CD14-positive monocyte (primary cell): ENCODE results near the gene MED8. TPM values are rescaled to one million over a fixed set of nuclear protein-coding genes. Genes with fewer than 3 reads are reported as not detected.
A peak's percentile ranks its signal among the peaks of the same experiment; 100 is the strongest.

ENCODE experiments used
- DNase-seq, 3 donors: peaks; one replicate each; pipeline ENCODE4 v3.0.0-alpha.2; 2011 to 2022
- H2AFZ ChIP-seq: 2 replicates; pipeline ENCODE4 v1.6.0; 2012; ENCODE audit warnings: mild to moderate bottlenecking, low read depth, low read length, inconsistent platforms; ENCODE audit not compliant: insufficient read depth, poor library complexity, severe bottlenecking
- H3K27ac ChIP-seq, 2 donors: 1 replicate in 1 of 2; 2 replicates in 1 of 2; pipeline ENCODE4 v1.5.1; 2012 to 2013; ENCODE audit warnings: low read length in 2 of 2, control low read depth in 1 of 2, inconsistent platforms in 1 of 2, low read depth in 1 of 2, mild to moderate bottlenecking in 1 of 2
- H3K27me3 ChIP-seq, 2 donors: one replicate each; pipeline versions ENCODE4 v1.6.0 to v1.6.1; 2011 to 2013; ENCODE audit warnings: low read length in 2 of 2; ENCODE audit not compliant: control insufficient read depth in 2 of 2, insufficient read depth in 2 of 2
- H3K36me3 ChIP-seq, 2 donors: replicated peaks in 1 of 2; 1 replicate in 1 of 2; 2 replicates in 1 of 2; pipeline versions ENCODE4 v1.5.1 to v1.6.1; 2012 to 2013; ENCODE audit warnings: low read length in 2 of 2, control low read depth in 1 of 2, inconsistent platforms in 1 of 2, mild to moderate bottlenecking in 1 of 2; ENCODE audit not compliant: insufficient read depth in 2 of 2, control insufficient read depth in 1 of 2
- H3K4me1 ChIP-seq, 2 donors: 1 replicate in 1 of 2; 2 replicates in 1 of 2; pipeline versions ENCODE4 v1.5.1 to v1.6.1; 2012 to 2013; ENCODE audit warnings: low read length in 2 of 2, control low read depth in 1 of 2, inconsistent platforms in 1 of 2, mild to moderate bottlenecking in 1 of 2, moderate library complexity in 1 of 2; ENCODE audit not compliant: insufficient read depth in 2 of 2, control insufficient read depth in 1 of 2
- H3K4me2 ChIP-seq: replicated peaks from 2 replicates; pipeline ENCODE3; 2012; ENCODE audit warnings: low read length, moderate library complexity, mild to moderate bottlenecking; ENCODE audit not compliant: poor library complexity, severe bottlenecking; ENCODE audit errors: extremely low read depth
- H3K4me3 ChIP-seq, 3 experiments: fragments of 200-600 bp in 1 of 3; sonication (generic) in 1 of 3; replicated peaks in 1 of 3; 1 replicate in 2 of 3; 2 replicates in 1 of 3; pipeline ENCODE4 v1.5.1; 2011 to 2013; ENCODE audit warnings: low read length in 3 of 3, mild to moderate bottlenecking in 3 of 3, control low read depth in 2 of 3, low read depth in 2 of 3, inconsistent platforms in 1 of 3, moderate library complexity in 1 of 3
- H3K79me2 ChIP-seq: 2 replicates; pipeline ENCODE4 v1.6.0; 2012; ENCODE audit warnings: mild to moderate bottlenecking, control low read depth, inconsistent platforms, low read length, moderate library complexity; ENCODE audit not compliant: insufficient read depth
- H3K9ac ChIP-seq: 2 replicates; pipeline ENCODE4 v1.6.0; 2017; ENCODE audit warnings: low read length, mild to moderate bottlenecking; ENCODE audit not compliant: insufficient read depth, poor library complexity, severe bottlenecking
- H3K9me3 ChIP-seq, 2 donors: replicated peaks in 1 of 2; 1 replicate in 1 of 2; 2 replicates in 1 of 2; pipeline versions ENCODE4 v1.5.1 to v1.6.1; 2012 to 2013; ENCODE audit warnings: low read length in 2 of 2, control low read depth in 1 of 2; ENCODE audit not compliant: control insufficient read depth in 1 of 2, insufficient read depth in 1 of 2
- H4K20me1 ChIP-seq: 2 replicates; pipeline ENCODE4 v1.6.0; 2012; ENCODE audit warnings: mild to moderate bottlenecking, low read length, control low read depth, moderate library complexity; ENCODE audit not compliant: insufficient read depth
- H3K27ac Mint-ChIP-seq, 7 donors: one replicate each; pipeline ENCODE4 v1.8.0; 2020; ENCODE audit warnings: mild to moderate bottlenecking in 7 of 7, mixed read lengths in 7 of 7, moderate library complexity in 6 of 7, inconsistent platforms in 2 of 7
- H3K27me3 Mint-ChIP-seq, 3 donors: one replicate each; pipeline ENCODE4 v1.8.0; 2021 to 2022; ENCODE audit warnings: low read depth in 3 of 3, mild to moderate bottlenecking in 3 of 3, mixed read lengths in 3 of 3, moderate library complexity in 3 of 3, inconsistent platforms in 1 of 3
- H3K36me3 Mint-ChIP-seq, 2 donors: one replicate each; pipeline ENCODE4 v1.8.0; 2020; ENCODE audit warnings: mixed read lengths in 2 of 2, inconsistent platforms in 1 of 2, mild to moderate bottlenecking in 1 of 2
- H3K4me1 Mint-ChIP-seq: one replicate; pipeline ENCODE4 v1.8.0; 2020; ENCODE audit warnings: mild to moderate bottlenecking, mixed read lengths
- H3K4me3 Mint-ChIP-seq, 2 donors: one replicate each; pipeline ENCODE4 v1.8.0; 2020; ENCODE audit warnings: mild to moderate bottlenecking in 2 of 2, mixed read lengths in 2 of 2, moderate library complexity in 1 of 2
- H3K9me3 Mint-ChIP-seq, 7 donors: one replicate each; pipeline ENCODE4 v1.8.0; 2020 to 2022; ENCODE audit warnings: mixed read lengths in 7 of 7, mild to moderate bottlenecking in 6 of 7, moderate library complexity in 6 of 7, inconsistent platforms in 2 of 7
- CTCF ChIP-seq: fragments of 200-600 bp; IDR thresholded peaks from one replicate; pipeline ENCODE4 v1.8.0; 2022; ENCODE audit warnings: antibody characterized with exemption, mild to moderate bottlenecking
- WGBS: methylation state at CpG from one replicate; pipeline ENCODE4 v1.1.5; 2013; ENCODE audit warnings: missing lambda C conversion rate; ENCODE audit not compliant: insufficient coverage; 5-methylcytosine and 5-hydroxymethylcytosine counted together
- intact Hi-C, 2 donors: fragments of 100-400 bp; cut with micrococcal nuclease; formaldehyde crosslinking; loops; one replicate each; pipeline versions ENCODE4 v1.15.0 to v1.15.1; 2023
- polyA plus RNA-seq, 3 donors: library from polyadenylated mRNA; depleted of rRNA in 1 of 3; unstranded in 2 of 3; stranded (reverse) in 1 of 3; fragments of 300-500 nt in 2 of 3; fragments of >200 nt in 1 of 3; fragmentation: Illumina TruSeq in 2 of 3; gene quantifications; 1 replicate in 2 of 3; 2 replicates in 1 of 3; pipeline ENCODE4 v1.2.3, GENCODE V29; 2012 to 2021

The MED8 gene
- polyA plus RNA-seq, 3 donors: 16.6 to 41.8 (median 40.7) TPM

GRCh38 chr1:43348809-43349593, 40.6 kb downstream of the MED8 start:
- Histone ChIP-seq H3K4me3 (peak overlapping the region; percentile 18 to 63 (median 34)), H3K27ac (no peak overlapping the region), H3K9ac (peak overlapping the region; percentile 46), H3K36me3 (no peaks in the 10 kb centered on the region), H4K20me1 (no peaks in the 10 kb centered on the region), H3K4me2 (peak overlapping the region; percentile 63), H2AFZ (peak overlapping the region; percentile 61), H3K4me1 (no peaks in the 10 kb centered on the region), H3K9me3 (no peaks in the 10 kb centered on the region), H3K79me2 (no peaks in the 10 kb centered on the region), H3K27me3 (no peaks in the 10 kb centered on the region)
- Mint-ChIP-seq H3K4me1 (peaks cover 16% of the 10 kb centered on the region), H3K9me3 (no peaks in the 10 kb centered on the region), H3K27me3 (peaks cover 2 to 5% (median 2%) of the 10 kb centered on the region in 3 donors), H3K27ac (peak overlapping the region in 5 of 7 donors; percentile 7 to 72 (median 43)), H3K36me3 (no peaks in the 10 kb centered on the region), H3K4me3 (peak overlapping the region; percentile 77 to 88)
- 72% methylated on average over 71 of the region's 72 CpGs for WGBS
- TF ChIP-seq CTCF: no peak
- peak in 2 of 3 donors; percentile 12 for DNase-seq
- intact Hi-C loops: no loop called here

GRCh38 chr1:43348343-43348808, 41.2 kb downstream of the MED8 start:
- H3K4me1 Mint-ChIP-seq: peaks cover 16% of the 10 kb centered on the region
- no peaks in the 10 kb centered on the region for H3K9me3 Mint-ChIP-seq
- H3K4me3 Mint-ChIP-seq: peak overlapping the region; percentile 49 to 55
- DNase-seq: no peak
- 92% methylated on average over 22 of the region's 22 CpGs for WGBS
- no peaks in the 10 kb centered on the region for H3K4me1 ChIP-seq
- peak overlapping the region; percentile 46 for H3K9ac ChIP-seq
- no peak overlapping the region for H3K27ac Mint-ChIP-seq
- peaks cover 2 to 5% (median 2%) of the 10 kb centered on the region in 3 donors for H3K27me3 Mint-ChIP-seq
- H2AFZ ChIP-seq: peak overlapping the region; percentile 61
- H3K36me3 ChIP-seq: no peaks in the 10 kb centered on the region
- intact Hi-C loops: no loop called here
- peak overlapping the region in 1 of 3 experiments; percentile 63 for H3K4me3 ChIP-seq
- no peaks in the 10 kb centered on the region for H4K20me1 ChIP-seq
- H3K4me2 ChIP-seq: peak overlapping the region; percentile 63
- no peaks in the 10 kb centered on the region for H3K79me2 ChIP-seq
- H3K36me3 Mint-ChIP-seq: no peaks in the 10 kb centered on the region
- no peaks in the 10 kb centered on the region for H3K9me3 ChIP-seq
- no peaks in the 10 kb centered on the region for H3K27me3 ChIP-seq
- TF ChIP-seq CTCF: no peak
- no peak overlapping the region for H3K27ac ChIP-seq
